Activated gamma-delta T cell treated with Interleukin-2 at 50 U/mL for 16 hours (primary cell): ENCODE data around the gene TNF.

Experiments
- DNase-seq: peaks from one replicate; pipeline ENCODE4 v3.0.0-alpha.2; 2020

TNF gene

DNA sequence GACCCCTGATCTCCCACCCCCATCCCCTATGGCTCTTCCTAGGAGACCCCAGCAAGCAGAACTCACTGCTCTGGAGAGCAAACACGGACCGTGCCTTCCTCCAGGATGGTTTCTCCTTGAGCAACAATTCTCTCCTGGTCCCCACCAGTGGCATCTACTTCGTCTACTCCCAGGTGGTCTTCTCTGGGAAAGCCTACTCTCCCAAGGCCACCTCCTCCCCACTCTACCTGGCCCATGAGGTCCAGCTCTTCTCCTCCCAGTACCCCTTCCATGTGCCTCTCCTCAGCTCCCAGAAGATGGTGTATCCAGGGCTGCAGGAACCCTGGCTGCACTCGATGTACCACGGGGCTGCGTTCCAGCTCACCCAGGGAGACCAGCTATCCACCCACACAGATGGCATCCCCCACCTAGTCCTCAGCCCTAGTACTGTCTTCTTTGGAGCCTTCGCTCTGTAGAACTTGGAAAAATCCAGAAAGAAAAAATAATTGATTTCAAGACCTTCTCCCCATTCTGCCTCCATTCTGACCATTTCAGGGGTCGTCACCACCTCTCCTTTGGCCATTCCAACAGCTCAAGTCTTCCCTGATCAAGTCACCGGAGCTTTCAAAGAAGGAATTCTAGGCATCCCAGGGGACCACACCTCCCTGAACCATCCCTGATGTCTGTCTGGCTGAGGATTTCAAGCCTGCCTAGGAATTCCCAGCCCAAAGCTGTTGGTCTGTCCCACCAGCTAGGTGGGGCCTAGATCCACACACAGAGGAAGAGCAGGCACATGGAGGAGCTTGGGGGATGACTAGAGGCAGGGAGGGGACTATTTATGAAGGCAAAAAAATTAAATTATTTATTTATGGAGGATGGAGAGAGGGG is 1.9 kb upstream of the TNF start:
- no peak for DNase-seq

DNA sequence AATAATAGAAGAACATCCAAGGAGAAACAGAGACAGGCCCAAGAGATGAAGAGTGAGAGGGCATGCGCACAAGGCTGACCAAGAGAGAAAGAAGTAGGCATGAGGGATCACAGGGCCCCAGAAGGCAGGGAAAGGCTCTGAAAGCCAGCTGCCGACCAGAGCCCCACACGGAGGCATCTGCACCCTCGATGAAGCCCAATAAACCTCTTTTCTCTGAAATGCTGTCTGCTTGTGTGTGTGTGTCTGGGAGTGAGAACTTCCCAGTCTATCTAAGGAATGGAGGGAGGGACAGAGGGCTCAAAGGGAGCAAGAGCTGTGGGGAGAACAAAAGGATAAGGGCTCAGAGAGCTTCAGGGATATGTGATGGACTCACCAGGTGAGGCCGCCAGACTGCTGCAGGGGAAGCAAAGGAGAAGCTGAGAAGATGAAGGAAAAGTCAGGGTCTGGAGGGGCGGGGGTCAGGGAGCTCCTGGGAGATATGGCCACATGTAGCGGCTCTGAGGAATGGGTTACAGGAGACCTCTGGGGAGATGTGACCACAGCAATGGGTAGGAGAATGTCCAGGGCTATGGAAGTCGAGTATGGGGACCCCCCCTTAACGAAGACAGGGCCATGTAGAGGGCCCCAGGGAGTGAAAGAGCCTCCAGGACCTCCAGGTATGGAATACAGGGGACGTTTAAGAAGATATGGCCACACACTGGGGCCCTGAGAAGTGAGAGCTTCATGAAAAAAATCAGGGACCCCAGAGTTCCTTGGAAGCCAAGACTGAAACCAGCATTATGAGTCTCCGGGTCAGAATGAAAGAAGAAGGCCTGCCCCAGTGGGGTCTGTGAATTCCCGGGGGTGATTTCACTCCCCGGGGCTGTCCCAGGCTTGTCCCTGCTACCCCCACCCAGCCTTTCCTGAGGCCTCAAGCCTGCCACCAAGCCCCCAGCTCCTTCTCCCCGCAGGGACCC is 981 bp upstream of the TNF start:
- no peak for DNase-seq

DNA sequence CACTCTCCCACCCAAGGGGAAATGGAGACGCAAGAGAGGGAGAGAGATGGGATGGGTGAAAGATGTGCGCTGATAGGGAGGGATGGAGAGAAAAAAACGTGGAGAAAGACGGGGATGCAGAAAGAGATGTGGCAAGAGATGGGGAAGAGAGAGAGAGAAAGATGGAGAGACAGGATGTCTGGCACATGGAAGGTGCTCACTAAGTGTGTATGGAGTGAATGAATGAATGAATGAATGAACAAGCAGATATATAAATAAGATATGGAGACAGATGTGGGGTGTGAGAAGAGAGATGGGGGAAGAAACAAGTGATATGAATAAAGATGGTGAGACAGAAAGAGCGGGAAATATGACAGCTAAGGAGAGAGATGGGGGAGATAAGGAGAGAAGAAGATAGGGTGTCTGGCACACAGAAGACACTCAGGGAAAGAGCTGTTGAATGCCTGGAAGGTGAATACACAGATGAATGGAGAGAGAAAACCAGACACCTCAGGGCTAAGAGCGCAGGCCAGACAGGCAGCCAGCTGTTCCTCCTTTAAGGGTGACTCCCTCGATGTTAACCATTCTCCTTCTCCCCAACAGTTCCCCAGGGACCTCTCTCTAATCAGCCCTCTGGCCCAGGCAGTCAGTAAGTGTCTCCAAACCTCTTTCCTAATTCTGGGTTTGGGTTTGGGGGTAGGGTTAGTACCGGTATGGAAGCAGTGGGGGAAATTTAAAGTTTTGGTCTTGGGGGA is 754 bp downstream of the TNF start:
- no peak for DNase-seq

DNA sequence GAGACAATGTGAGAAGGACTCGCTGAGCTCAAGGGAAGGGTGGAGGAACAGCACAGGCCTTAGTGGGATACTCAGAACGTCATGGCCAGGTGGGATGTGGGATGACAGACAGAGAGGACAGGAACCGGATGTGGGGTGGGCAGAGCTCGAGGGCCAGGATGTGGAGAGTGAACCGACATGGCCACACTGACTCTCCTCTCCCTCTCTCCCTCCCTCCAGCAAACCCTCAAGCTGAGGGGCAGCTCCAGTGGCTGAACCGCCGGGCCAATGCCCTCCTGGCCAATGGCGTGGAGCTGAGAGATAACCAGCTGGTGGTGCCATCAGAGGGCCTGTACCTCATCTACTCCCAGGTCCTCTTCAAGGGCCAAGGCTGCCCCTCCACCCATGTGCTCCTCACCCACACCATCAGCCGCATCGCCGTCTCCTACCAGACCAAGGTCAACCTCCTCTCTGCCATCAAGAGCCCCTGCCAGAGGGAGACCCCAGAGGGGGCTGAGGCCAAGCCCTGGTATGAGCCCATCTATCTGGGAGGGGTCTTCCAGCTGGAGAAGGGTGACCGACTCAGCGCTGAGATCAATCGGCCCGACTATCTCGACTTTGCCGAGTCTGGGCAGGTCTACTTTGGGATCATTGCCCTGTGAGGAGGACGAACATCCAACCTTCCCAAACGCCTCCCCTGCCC is 1.7 kb downstream of the TNF start:
- DNase-seq, result peak; percentile 48

DNA sequence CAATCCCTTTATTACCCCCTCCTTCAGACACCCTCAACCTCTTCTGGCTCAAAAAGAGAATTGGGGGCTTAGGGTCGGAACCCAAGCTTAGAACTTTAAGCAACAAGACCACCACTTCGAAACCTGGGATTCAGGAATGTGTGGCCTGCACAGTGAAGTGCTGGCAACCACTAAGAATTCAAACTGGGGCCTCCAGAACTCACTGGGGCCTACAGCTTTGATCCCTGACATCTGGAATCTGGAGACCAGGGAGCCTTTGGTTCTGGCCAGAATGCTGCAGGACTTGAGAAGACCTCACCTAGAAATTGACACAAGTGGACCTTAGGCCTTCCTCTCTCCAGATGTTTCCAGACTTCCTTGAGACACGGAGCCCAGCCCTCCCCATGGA is 2.2 kb downstream of the TNF start:
- DNase-seq, result no peak

DNA sequence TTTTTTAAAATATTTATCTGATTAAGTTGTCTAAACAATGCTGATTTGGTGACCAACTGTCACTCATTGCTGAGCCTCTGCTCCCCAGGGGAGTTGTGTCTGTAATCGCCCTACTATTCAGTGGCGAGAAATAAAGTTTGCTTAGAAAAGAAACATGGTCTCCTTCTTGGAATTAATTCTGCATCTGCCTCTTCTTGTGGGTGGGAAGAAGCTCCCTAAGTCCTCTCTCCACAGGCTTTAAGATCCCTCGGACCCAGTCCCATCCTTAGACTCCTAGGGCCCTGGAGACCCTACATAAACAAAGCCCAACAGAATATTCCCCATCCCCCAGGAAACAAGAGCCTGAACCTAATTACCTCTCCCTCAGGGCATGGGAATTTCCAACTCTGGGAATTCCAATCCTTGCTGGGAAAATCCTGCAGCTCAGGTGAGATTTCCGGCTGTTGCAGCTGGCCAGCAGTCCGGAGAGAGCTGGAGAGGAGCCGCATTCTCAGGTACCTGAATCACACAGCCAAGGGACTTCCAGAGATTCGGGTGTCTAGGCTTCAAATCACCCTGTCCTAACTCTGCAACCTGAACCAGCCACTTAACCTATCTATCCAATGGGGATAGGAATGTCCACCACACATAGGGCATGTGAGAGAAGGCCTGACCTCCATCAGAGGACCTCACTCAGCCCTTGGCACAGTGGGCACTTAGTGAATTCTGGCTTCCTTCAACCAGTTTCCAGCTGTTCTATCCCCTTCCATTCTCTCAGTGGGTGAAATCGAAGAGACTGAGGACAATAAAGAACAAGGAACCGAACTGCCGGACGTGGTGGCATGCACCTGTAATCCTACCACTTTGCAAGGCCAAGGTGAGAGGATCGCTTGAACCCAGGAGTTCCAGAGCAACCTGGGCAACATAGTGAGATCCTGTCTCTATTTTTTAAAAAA is 3.1 kb downstream of the TNF start:
- no peak for DNase-seq

DNA sequence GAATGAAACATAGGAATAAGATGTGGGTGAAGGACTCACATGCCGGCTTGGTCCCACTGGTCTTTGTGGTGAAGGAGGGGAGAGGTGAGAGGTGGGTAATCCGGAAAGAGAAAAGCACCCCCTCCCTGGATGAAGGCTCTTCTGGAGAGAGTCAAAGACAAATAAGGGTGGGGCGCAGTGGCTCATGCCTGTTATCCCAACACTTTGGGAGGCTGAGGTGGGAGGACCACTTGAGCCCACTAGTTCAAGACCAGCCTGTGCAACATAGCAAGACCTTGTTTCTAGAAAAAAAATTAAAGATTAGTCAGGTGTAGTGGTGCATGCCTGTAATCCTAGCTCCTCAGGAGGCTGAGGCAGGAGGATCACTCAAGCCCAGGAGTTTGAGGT is 3.7 kb downstream of the TNF start:
- no peak for DNase-seq

DNA sequence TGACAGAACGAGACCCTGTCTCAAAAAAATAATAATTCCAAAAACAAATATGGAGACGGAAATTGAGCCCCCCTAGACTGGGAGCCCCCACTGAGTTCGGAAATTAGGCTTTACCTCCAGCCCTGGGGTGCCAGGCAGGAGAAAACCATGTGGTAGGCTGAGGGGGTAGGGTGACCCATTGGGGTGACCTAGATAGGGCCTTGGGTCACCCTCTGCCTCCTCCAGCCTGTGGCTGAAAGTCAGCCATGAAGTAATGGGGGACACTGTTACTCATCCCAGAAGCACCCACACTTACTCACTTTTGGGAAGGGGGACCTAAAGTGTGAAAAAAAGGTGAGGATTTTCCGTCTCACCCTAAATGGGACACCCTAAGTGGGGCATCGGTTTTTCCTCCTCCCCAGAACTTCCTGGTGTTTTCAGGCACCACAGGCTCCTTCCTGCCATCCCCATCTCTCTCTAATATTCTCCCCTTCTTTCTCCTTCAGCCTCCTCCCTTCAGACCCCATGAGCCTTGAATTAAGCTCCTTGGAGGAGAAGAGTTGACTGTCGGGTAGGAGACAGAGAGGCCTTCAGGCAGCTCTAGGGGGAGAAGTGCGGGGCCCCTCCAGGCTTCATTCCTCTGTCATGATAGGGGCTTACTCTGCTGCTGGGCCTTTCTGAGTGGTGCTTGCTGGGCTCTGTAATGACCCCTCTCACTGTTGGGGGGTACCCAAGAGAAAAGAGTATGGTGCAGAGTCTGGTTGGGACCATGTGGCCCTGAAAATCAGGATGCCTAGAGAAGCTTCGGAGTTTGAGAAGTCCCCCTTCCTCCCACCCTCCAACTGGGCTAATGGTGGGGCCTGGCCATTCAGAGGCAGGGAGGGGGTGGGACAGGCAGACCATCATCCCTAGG is 4.4 kb downstream of the TNF start:
- DNase-seq, result no peak

DNA sequence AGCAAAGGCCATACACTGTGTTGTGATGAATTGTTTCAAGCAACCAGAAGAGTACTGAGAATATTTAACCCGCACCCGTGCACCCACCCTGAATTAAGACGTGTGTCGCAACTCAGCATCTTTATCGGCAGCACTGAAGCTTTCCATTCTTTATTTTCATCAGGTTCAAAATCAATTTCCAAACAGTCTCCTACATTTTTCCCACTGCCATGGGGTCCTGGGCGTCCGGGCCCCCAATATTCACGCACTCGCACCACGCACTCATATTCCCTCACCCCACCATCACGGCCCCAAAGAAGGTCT is 5.0 kb downstream of the TNF start:
- no peak for DNase-seq

DNA sequence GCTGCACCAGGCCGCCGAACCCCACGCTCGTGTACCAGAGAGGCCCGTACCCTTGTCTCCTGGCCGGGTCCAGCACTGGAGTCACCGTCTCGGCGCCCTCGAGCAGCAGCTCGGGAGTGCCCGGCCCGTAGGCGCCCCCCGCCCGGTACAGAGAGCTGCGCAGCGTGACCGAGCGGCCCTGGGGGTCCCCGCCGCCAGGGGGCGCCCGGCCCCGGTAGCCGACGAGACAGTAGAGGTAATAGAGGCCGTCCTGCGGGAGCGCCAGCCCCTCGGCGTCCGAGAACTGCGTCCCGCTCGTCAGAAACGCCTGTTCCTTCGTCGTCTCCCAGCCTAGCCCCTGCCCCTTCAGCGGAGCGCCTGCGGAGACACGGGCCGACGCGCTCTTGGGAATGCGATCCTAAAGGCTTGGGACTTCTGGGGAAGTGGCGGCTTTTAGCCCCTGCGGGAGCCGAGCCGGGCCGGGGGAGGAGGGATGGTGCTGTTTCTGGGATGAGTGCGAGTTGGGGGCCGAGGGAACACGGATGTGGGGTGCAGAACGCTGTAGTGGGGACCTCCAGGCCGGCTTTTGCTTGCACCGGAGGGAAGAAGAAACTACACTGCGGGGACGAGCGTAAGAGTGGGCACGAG is 5.6 kb downstream of the TNF start:
- peak; percentile 93 for DNase-seq

DNA sequence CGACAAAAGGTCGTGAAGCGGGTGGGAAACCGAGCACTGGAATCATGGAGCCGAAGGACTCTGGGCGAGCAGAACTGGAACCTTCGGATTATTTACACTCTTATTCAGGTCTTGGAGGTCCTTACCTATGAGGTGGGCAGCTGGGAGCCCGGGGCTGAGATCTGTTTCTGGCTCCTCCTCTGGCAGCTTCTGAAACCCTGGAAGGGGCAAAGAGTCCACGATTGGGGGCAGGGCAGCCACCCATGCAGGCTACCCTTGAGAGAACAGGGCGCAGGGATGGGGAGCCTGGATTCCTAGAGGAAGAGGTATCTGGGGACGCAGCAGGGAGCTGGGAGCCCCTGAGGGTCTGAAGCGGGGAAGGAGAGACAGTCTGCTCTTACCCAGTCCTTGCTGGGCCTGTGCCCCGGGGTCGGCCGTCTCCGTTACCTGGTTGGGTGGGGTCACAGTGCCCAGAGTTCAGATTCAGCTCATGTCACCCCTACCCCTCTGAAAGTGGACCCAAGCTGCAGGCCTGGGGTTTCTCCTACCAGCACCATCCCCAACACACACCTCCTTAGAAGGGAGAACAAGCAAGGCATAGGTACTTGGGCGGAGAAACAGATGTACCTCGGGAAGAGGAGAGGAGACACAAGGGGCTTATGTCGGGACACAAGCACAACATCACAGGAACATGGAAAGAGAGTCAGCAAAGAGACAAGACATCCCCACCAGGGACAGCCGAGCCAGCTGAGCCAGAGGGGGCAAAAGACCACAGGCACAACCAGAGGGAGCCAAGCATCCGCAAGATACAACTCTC is 6.3 kb downstream of the TNF start:
- DNase-seq, result no peak

DNA sequence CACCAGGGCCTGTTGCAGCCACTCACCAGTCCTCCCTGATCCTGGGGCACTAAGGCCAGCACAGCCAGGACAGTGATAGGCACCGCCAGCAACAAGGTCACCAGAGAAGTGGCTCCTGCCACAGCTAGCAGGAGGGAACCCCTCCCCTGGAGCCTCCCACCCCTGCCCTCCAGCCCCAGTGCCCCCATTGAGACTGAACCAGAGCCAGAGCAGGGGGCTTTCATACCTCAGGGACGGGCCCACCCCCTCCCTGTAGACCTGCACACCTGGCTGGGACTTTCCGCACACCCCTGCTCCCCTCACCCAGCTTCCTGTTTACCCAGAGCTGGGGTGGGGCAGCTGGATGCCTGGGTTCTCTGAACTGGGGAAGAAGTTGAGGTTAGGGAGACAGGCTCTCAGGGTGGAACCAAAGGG is 6.9 kb downstream of the TNF start, which contains the start of gene LTB:
TSS of gene LTB (minus strand) at position 195 of the 414 bp plus-strand sequence. CDS start at position 188, 7 bp downstream.
- DNase-seq, result peak; percentile 77

DNA sequence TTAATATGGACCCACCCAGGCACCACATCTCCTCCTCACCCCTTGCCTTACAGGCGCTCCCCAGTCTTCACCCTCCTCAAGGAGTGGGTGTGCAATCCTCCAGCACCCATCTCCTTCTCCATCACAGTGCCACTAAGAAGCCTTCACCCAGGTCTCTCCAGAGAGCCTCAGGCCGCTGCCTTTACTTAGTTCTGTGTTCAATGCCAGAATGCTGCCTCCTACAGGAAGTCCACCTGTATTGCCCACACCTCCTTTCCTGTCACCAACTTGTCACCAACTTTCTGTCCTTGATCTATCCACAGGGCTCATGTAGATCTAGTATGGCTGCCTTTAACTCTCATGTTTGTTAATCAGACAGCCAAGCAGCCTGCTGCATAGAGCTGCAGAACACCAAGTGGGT is 10.1 kb downstream of the TNF start:
- no peak for DNase-seq

DNA sequence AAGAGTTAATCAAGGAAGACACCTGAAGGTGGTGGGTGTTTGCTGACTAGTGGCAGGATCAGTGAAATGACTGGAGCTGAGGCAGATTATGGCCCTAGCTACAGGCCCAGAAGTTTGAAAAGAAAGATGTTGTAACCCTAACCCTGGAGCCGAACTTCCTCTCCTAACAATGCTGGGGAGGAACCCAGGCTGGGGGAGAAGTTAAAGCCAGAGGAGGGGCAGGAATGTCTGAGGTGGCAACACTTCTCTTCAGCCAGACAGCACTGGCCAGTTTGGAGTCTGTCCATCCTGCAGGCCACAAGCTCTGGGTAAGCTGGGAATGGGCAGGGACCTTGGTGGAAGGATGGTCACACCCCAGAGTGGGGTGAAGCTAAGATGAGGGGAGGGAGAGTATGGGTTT is 10.6 kb downstream of the TNF start, which contains the start of gene LST1:
TSS of gene LST1 (plus strand) at position 270 of the 400 bp plus-strand sequence. CDS start 1,023 bp downstream, outside the sequence.
- DNase-seq, result no peak

DNA sequence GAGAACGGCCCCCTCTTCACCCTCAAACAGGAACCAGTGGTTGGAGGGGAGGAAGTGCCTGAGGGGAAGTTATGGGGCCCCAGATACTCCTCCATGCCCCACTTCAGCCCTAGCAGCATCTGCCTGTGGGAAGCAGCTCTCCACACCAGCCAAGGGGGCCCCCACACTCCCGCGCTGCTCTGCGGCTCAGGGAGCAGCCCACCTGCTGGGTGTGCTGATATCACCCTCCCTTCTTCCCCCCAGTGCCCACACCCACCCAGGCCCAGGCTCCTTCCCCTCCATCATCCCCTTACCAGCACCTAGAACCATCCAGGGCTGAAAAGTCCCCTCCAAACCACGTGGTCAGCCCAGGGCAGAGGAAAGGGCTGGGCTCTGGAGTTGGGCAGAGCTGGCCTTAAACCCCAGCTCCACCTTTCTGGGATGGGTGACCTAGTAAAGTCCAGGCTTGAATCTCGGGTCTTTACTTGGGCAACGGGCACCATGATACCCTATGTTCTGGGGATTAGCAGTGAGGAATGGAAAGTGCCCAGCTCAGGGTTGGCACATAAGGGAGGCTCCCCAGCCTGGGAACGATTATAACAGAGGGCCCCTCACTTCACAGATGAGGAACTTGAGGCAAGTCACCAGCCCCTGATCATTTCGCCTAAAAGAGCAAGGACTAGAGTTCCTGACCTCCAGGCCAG is 11.4 kb downstream of the TNF start:
- peak; percentile 43 for DNase-seq

DNA sequence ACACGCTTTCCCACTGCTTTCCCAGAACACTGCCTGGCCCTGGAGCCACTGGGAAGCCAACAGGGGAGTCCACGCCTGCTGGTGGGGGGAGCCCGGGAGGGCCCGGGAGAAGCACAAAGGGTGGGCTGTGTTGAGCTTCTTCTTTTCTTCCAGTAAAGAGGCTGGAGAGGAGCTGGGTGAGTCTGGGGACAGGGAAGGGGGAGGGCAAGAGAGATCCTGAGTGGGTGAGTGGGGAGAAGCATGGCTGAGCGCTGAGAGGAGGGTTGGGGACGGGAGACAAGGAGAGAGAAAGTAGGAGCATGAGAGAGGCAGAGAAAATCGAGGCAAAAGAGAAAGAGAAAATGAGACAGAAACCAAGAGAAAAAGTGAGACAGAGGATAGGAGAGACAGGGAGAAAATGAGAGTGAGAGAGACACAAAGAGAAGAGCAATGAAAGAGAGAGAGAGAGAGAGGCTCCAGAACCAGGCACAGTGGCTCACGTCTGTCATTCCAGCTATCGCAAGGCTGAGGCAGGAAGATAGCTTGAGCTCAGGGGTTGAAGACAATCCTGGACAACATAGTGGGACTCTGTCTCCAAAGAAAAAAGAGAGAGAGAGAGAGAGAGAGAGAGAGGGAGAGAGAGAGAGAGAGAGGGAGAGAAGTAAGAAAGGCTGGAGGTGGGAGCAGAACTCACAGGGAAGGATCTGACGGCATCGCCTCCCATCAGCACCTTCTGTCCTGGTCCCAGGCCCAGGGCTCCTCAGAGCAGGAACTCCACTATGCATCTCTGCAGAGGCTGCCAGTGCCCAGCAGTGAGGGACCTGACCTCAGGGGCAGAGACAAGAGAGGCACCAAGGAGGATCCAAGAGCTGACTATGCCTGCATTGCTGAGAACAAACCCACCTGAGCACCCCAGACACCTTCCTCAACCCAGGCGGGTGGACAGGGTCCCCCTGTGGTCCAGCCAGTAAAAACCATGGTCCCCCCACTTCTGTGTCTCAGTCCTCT is 12.7 kb downstream of the TNF start:
- DNase-seq, result no peak
